H1 (cell line): ENCODE data around the gene FAM120B. TPM values are rescaled to one million over a fixed set of nuclear protein-coding genes. Genes with fewer than 3 reads are reported as not detected.

Source experiments
- CTCF ChIA-PET: fragments of 300-600 bp; sonication (Branson Sonifier 250); formaldehyde crosslinking; loops from one replicate; lab custom pipeline; 2021; ENCODE audit not compliant: partially characterized antibody; lab: Charles Lee
- POLR2A ChIA-PET: fragments of 300-600 bp; sonication (Branson Sonifier 250); formaldehyde crosslinking; loops from one replicate; lab custom pipeline; 2021; ENCODE audit warnings: inconsistent platforms; ENCODE audit not compliant: partially characterized antibody; lab: Charles Lee
- DNase-seq, 2 experiments: peaks; one replicate each; pipeline versions ENCODE4 v3.0.0 to v3.0.0-alpha.2; 2010 to 2022; ENCODE audit warnings: low spot score in 2 of 2, low read depth in 1 of 2, mixed read lengths in 1 of 2
- FAIRE-seq: peaks from 2 replicates; lab custom pipeline; 2011; peaks lifted over from hg19 to GRCh38; lab: Jason Lieb, UNC
- H2AFZ ChIP-seq: 2 replicates; pipeline ENCODE4 v1.8.1; 2012; ENCODE audit warnings: low read length, inconsistent platforms
- H2AK5ac ChIP-seq: 2 replicates; pipeline ENCODE4 v1.6.1; 2013; ENCODE audit warnings: low read depth, low read length
- H2BK120ac ChIP-seq: replicated peaks from 2 replicates; pipeline ENCODE3; 2013; ENCODE audit warnings: low read depth, low read length, inconsistent platforms
- H2BK12ac ChIP-seq: 2 replicates; pipeline ENCODE4 v1.6.1; 2013; ENCODE audit warnings: low read depth, low read length
- H2BK15ac ChIP-seq: 2 replicates; pipeline ENCODE4 v1.6.1; 2013; ENCODE audit warnings: low read length
- H2BK20ac ChIP-seq: 2 replicates; pipeline ENCODE4 v1.6.1; 2013; ENCODE audit warnings: low read length
- H2BK5ac ChIP-seq: 2 replicates; pipeline ENCODE4 v1.6.1; 2013; ENCODE audit warnings: low read depth, low read length
- H3K14ac ChIP-seq: 2 replicates; pipeline ENCODE4 v1.6.1; 2013; ENCODE audit warnings: inconsistent platforms; ENCODE audit not compliant: insufficient read length
- H3K18ac ChIP-seq: 2 replicates; pipeline ENCODE4 v1.6.1; 2013; ENCODE audit warnings: low read length; ENCODE audit errors: extremely low read depth
- H3K23ac ChIP-seq: 2 replicates; pipeline ENCODE4 v1.6.1; 2013; ENCODE audit warnings: inconsistent platforms; ENCODE audit not compliant: insufficient read length
- H3K23me2 ChIP-seq: 2 replicates; pipeline ENCODE4 v1.6.1; 2013; ENCODE audit warnings: low read depth, low read length
- H3K27ac ChIP-seq: 2 replicates; pipeline ENCODE4 v1.6.1; 2011; ENCODE audit warnings: low read depth, low read length, inconsistent platforms
- H3K27me3 ChIP-seq, 4 experiments: replicated peaks in 1 of 4; 1 replicate in 1 of 4; 2 replicates in 3 of 4; pipeline versions ENCODE4 v1.6.1 to v1.8.1; 2011 to 2013; ENCODE audit warnings: low read length in 3 of 4, mild to moderate bottlenecking in 3 of 4, inconsistent platforms in 2 of 4, mixed read lengths in 2 of 4, moderate library complexity in 1 of 4; ENCODE audit not compliant: control insufficient read depth in 3 of 4, insufficient read depth in 3 of 4; ENCODE audit errors: extremely low read depth in 1 of 4
- H3K36me3 ChIP-seq, 4 experiments: 2 replicates each; pipeline versions ENCODE4 v1.6.1 to v1.8.1; 2011 to 2013; ENCODE audit warnings: mild to moderate bottlenecking in 4 of 4, low read length in 3 of 4, moderate library complexity in 2 of 4, control low read depth in 1 of 4, inconsistent platforms in 1 of 4; ENCODE audit not compliant: insufficient read depth in 4 of 4, control insufficient read depth in 2 of 4
- H3K4ac ChIP-seq: replicated peaks from 2 replicates; pipeline ENCODE3; 2013; ENCODE audit warnings: low read length, low read depth, mixed read lengths, inconsistent platforms; ENCODE audit not compliant: insufficient read length
- H3K4me1 ChIP-seq, 4 experiments: replicated peaks in 1 of 4; 1 replicate in 1 of 4; 2 replicates in 3 of 4; pipeline versions ENCODE4 v1.6.1 to v1.8.1; 2011 to 2013; ENCODE audit warnings: low read length in 3 of 4, inconsistent platforms in 2 of 4, mixed read lengths in 1 of 4; ENCODE audit not compliant: insufficient read depth in 4 of 4, control insufficient read depth in 3 of 4
- H3K4me2 ChIP-seq, 2 experiments: 2 replicates each; pipeline versions ENCODE4 v1.6.1 to v1.8.1; 2011 to 2013; ENCODE audit warnings: low read depth in 2 of 2, low read length in 2 of 2, control low read depth in 1 of 2, inconsistent platforms in 1 of 2, mild to moderate bottlenecking in 1 of 2; ENCODE audit not compliant: insufficient read depth in 1 of 2
- H3K4me3 ChIP-seq, 4 experiments: fragments of 200-600, 300-600 bp in 1 of 4; sonication (generic), shearing (Covaris generic), sonication (Bioruptor Twin) in 1 of 4; 2 replicates each; pipeline versions ENCODE4 v1.5.1 to v1.8.1; 2011 to 2016; ENCODE audit warnings: low read length in 4 of 4, low read depth in 3 of 4, control low read depth in 2 of 4, inconsistent platforms in 2 of 4, mild to moderate bottlenecking in 2 of 4, mixed read lengths in 1 of 4, moderate library complexity in 1 of 4; ENCODE audit not compliant: insufficient read depth in 2 of 4; ENCODE audit errors: extremely low read depth in 1 of 4
- H3K56ac ChIP-seq: replicated peaks from 2 replicates; pipeline ENCODE3; 2013; ENCODE audit warnings: low read depth, mild to moderate bottlenecking, mixed read lengths, low read length, inconsistent platforms; ENCODE audit not compliant: insufficient read length
- H3K79me1 ChIP-seq: 2 replicates; pipeline ENCODE4 v1.6.1; 2013; ENCODE audit warnings: low read depth, low read length, control low read depth
- H3K79me2 ChIP-seq, 2 experiments: 2 replicates each; pipeline versions ENCODE4 v1.6.1 to v1.8.1; 2012 to 2013; ENCODE audit warnings: low read length in 2 of 2, mild to moderate bottlenecking in 2 of 2, inconsistent platforms in 1 of 2; ENCODE audit not compliant: insufficient read depth in 2 of 2, control insufficient read depth in 1 of 2
- H3K9ac ChIP-seq, 4 experiments: replicated peaks in 1 of 4; 1 replicate in 1 of 4; 2 replicates in 3 of 4; pipeline versions ENCODE4 v1.6.1 to v1.8.1; 2011 to 2013; ENCODE audit warnings: low read depth in 3 of 4, low read length in 3 of 4, control low read depth in 2 of 4, mild to moderate bottlenecking in 2 of 4, moderate library complexity in 2 of 4, inconsistent platforms in 1 of 4; ENCODE audit errors: extremely low read depth in 1 of 4
- H3K9me3 ChIP-seq, 2 experiments: 2 replicates each; pipeline versions ENCODE4 v1.6.1 to v1.8.1; 2012 to 2013; ENCODE audit warnings: mild to moderate bottlenecking in 2 of 2, moderate library complexity in 2 of 2, control low read depth in 1 of 2, inconsistent platforms in 1 of 2, low read depth in 1 of 2, low read length in 1 of 2, mixed read lengths in 1 of 2; ENCODE audit not compliant: insufficient read depth in 2 of 2
- H4K20me1 ChIP-seq, 2 experiments: replicated peaks in 1 of 2; 2 replicates each; pipeline versions ENCODE3 to v1.8.1; 2011 to 2013; ENCODE audit warnings: inconsistent platforms in 2 of 2, low read length in 2 of 2, mild to moderate bottlenecking in 1 of 2; ENCODE audit not compliant: insufficient read depth in 2 of 2, control insufficient read depth in 1 of 2
- H4K5ac ChIP-seq: 2 replicates; pipeline ENCODE4 v1.6.1; 2013; ENCODE audit warnings: low read length, low read depth, mixed read lengths, inconsistent platforms; ENCODE audit not compliant: insufficient read length
- H4K8ac ChIP-seq: 2 replicates; pipeline ENCODE4 v1.8.0; 2013; ENCODE audit warnings: mild to moderate bottlenecking, moderate library complexity, low read length, inconsistent platforms; ENCODE audit not compliant: insufficient read depth; ENCODE audit errors: extremely low read depth
- H4K91ac ChIP-seq: replicated peaks from 2 replicates; pipeline ENCODE3; 2013; ENCODE audit warnings: low read length, mixed read lengths, inconsistent platforms; ENCODE audit not compliant: insufficient read length
- BACH1 ChIP-seq: IDR thresholded peaks from 2 replicates; pipeline ENCODE4 v1.6.1; 2012; ENCODE audit warnings: low read length, improper control_type of control experiment
- CHD1 ChIP-seq: IDR thresholded peaks from 2 replicates; pipeline ENCODE4 v1.6.1; 2012; ENCODE audit warnings: low read depth, low read length, improper control_type of control experiment
- HDAC6 ChIP-seq: IDR thresholded peaks from one replicate; pipeline ENCODE4 v1.7.1; 2012; ENCODE audit warnings: low read depth, mild to moderate bottlenecking, inconsistent platforms, low read length, moderate library complexity
- KDM1A ChIP-seq: fragments of 200-600, 300-600 bp; sonication (generic); IDR thresholded peaks from 2 replicates; pipeline ENCODE4 v1.7.1; 2016; ENCODE audit warnings: mild to moderate bottlenecking, low read length, borderline replicate concordance
- ZNF274 ChIP-seq: IDR thresholded peaks from 2 replicates; pipeline ENCODE4 v1.7.0; 2012; ENCODE audit warnings: low read length, borderline replicate concordance; ENCODE audit errors: extremely low read depth
- WGBS, 2 experiments: shearing (Covaris generic) in 1 of 2; methylation state at CpG; one replicate each; pipeline versions ENCODE4 v1.1.6 to v1.1.7; 2013 to 2015; ENCODE audit warnings: low lambda C conversion rate in 2 of 2, mixed read lengths in 2 of 2, inconsistent platforms in 1 of 2, low coverage in 1 of 2, missing lambda C conversion rate in 1 of 2; ENCODE audit not compliant: insufficient replicate concordance in 2 of 2, insufficient coverage in 1 of 2, insufficient read length in 1 of 2; ENCODE audit errors: extremely low coverage in 1 of 2, missing lambda C conversion rate in 1 of 2; 5-methylcytosine and 5-hydroxymethylcytosine counted together
- polyA plus RNA-seq, 7 experiments: library from polyadenylated mRNA; depleted of rRNA in 3 of 7; stranded (reverse) in 5 of 7; unstranded in 2 of 7; fragments of >200 nt in 5 of 7; fragments of 200-250 nt in 2 of 7; gene quantifications; 1 replicate in 5 of 7; 2 replicates in 1 of 7; 4 replicates in 1 of 7; pipeline versions ENCODE4 v1.2.1 to v1.2.3, GENCODE V29; 2011 to 2013; ENCODE audit warnings: missing spikeins in 2 of 7, mixed read lengths in 2 of 7
- total RNA-seq: library from RNA; stranded (reverse); fragmentation: NEBNext Ultra II Directional; extraction: Animal tissue kit (Norgen Biotek cat#: 25700); gene quantifications from 2 replicates; pipeline ENCODE4 v1.2.1, GENCODE V29; 2021
- TF ChIP-seq, protein P1 (sequence below): IDR thresholded peaks from 2 replicates; pipeline ENCODE4 v1.6.1; 2011; ENCODE audit warnings: low read length, improper control_type of control experiment
- TF ChIP-seq, protein P2 (sequence below), 3 experiments: IDR thresholded peaks; 1 replicate in 2 of 3; 2 replicates in 1 of 3; pipeline versions ENCODE4 v1.5.1 to v1.6.1; 2011; ENCODE audit warnings: low read length in 3 of 3, mild to moderate bottlenecking in 3 of 3, inconsistent platforms in 2 of 3, low read depth in 1 of 3, moderate library complexity in 1 of 3; ENCODE audit not compliant: insufficient read depth in 1 of 3; ENCODE audit errors: control extremely low read depth in 1 of 3

Gene FAM120B
- total and polyA plus RNA-seq, 2 of the 8 experiments (the other 6 are each of a cell fraction or from before 2014, with no cell fraction given) = 5.1 to 12.5 TPM

DNA sequence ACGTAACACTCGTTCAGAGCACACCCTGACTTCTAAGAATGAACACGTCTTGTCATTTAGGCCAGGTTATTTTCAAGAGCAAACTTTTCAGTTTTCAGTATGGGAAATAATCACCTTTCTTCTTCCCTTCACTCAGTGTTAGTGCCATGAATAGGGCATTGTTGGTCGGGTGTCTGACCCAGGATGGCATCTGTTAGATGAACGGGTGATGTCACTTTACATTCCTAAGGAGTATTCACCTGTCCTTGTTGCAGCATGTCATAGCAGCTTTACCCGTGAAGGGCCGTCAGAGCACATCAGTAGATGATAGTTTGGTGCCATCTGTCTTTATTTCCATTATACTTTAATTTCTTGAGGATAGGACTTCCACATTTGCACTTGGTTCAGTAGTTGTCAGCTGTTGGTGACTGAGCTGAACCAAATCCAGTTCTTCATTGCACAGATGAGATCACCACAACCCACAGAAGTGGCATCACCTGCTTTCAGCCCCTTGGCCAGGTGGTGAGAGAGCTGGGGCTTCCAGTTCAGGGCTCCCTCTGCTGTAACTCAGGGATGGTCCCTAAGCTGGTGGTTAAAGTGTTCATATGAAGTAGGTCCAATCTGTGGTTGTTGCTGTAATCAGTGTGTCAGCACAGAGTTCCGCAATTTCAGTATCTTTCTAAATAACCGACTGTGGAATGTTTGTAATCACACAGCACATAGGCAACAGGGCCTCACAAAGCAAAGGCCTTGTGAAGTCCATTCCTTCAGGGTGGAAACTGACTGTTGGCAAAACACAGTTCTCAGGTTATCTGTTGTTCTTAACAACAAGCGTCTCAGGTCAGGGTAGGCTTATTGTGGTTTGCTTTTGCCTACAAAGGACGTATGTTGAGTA is 68.2 kb downstream of the FAM120B start:
- Histone ChIP-seq H4K91ac (no peak overlapping the region), H3K23me2 (no peaks in the 10 kb centered on the region), H3K36me3 (no peaks in the 10 kb centered on the region), H3K9ac (no peak overlapping the region), H2BK120ac (no peak overlapping the region), H3K4me3 (no peak overlapping the region), H2BK5ac (no peak overlapping the region), H3K18ac (no peak overlapping the region), H3K79me2 (no peaks in the 10 kb centered on the region), H3K27me3 (no peaks in the 10 kb centered on the region), H4K20me1 (no peaks in the 10 kb centered on the region), H3K23ac (no peak overlapping the region), H3K79me1 (no peaks in the 10 kb centered on the region), H2AFZ (no peak overlapping the region), H3K9me3 (no peaks in the 10 kb centered on the region; a peak in 1 of 4 replicates), H3K4me2 (no peak overlapping the region), H4K5ac (no peak overlapping the region), H3K4me1 (peaks cover 0 to 6% (median 3%) of the 10 kb centered on the region in 4 experiments; a peak in 4 of 7 replicates), H3K14ac (no peak overlapping the region), H2BK15ac (no peak overlapping the region), H3K4ac (no peak overlapping the region), H2AK5ac (no peak overlapping the region), H3K56ac (no peak overlapping the region), H2BK20ac (0 out of 2 replicates have a peak overlapping the region, but pooled peaks have one; percentile 48), H4K8ac (no peak overlapping the region), H3K27ac (no peak overlapping the region), H2BK12ac (no peak overlapping the region)
- 91% methylated on average over 11 of the region's 11 CpGs; no CpG with 5 or more reads in 1 of the 2 experiments for WGBS, 2 experiments
- CTCF ChIA-PET = interaction anchor here (0.7 to 1.5 kb wide), 3 partner anchors 70 to 337 kb away, joined by 3 read pairs; no protein-coding TSS in a partner anchor
- FAIRE-seq = no peak
- POLR2A ChIA-PET = interaction anchor here (1.3 kb wide), 1 partner anchor 10 kb away, joined by 4 read pairs; no protein-coding TSS in a partner anchor
- no peak for DNase-seq
- TF ChIP-seq ZNF274 (no peak), KDM1A (no peak), BACH1 (no peak), CHD1 (no peak), HDAC6 (no peak)
- TF ChIP-seq, protein P1, sequence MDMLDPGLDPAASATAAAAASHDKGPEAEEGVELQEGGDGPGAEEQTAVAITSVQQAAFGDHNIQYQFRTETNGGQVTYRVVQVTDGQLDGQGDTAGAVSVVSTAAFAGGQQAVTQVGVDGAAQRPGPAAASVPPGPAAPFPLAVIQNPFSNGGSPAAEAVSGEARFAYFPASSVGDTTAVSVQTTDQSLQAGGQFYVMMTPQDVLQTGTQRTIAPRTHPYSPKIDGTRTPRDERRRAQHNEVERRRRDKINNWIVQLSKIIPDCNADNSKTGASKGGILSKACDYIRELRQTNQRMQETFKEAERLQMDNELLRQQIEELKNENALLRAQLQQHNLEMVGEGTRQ = no peak
- TF ChIP-seq, protein P2, sequence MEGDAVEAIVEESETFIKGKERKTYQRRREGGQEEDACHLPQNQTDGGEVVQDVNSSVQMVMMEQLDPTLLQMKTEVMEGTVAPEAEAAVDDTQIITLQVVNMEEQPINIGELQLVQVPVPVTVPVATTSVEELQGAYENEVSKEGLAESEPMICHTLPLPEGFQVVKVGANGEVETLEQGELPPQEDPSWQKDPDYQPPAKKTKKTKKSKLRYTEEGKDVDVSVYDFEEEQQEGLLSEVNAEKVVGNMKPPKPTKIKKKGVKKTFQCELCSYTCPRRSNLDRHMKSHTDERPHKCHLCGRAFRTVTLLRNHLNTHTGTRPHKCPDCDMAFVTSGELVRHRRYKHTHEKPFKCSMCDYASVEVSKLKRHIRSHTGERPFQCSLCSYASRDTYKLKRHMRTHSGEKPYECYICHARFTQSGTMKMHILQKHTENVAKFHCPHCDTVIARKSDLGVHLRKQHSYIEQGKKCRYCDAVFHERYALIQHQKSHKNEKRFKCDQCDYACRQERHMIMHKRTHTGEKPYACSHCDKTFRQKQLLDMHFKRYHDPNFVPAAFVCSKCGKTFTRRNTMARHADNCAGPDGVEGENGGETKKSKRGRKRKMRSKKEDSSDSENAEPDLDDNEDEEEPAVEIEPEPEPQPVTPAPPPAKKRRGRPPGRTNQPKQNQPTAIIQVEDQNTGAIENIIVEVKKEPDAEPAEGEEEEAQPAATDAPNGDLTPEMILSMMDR (IDR thresholded peaks at IDR 0.05; ENCODE audit: control extremely low read depth in 1 of 3, insufficient read depth in 1 of 3, low read depth in 1 of 3, low read length in 3 of 3) = no peak
